Measurements from ENCODE around the gene LEF1. TPM values are rescaled to one million over a fixed set of nuclear protein-coding genes. Genes with fewer than 3 reads are reported as not detected.

Gene LEF1
- total RNA-seq, 1 donor from 2014 or later: not detected

DNA sequence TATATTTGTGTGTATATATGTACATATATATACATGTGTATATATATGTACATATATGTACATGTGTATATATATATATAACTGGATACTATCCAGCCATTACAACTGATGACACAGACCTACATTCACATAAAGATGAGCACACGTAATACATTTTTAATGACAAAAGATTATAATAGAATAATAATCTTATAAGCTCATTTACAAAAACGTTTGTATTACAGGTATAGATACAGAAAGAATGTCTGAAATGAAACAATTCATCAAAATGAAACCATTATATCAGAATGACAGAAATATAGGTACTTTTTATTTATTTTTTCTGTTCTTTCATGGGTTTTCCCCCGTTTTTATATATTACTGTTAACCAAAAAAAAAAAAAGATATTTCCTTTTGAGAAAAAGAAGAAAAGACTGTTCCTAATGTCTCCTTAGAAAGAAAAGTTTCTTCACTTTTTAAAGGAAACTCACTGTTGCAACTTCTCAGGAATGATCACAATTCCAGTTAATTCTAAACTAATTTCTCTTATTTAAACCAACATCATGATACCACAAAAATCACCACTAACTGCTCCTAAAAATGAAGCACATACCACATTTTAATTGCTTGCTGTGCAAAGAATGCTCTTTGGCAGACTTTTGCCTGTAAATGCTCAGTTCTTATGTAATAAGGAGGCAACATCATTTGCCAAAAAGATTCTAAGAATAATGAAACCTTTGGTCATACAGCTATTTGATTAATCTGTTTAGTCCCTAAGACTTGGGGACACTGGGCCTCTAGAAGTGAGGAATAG lies 18.9 kb downstream of the LEF1 start:
- no peak for DNase-seq (ENCODE audit: low read depth in 2 of 2)

GRCh38 chr4:108148316-108148715 lies 20.4 kb downstream of the LEF1 start:
- no peak for DNase-seq (ENCODE audit: low read depth in 2 of 2)

GRCh38 chr4:108146819-108147218 lies 21.9 kb downstream of the LEF1 start:
- DNase-seq (ENCODE audit: low read depth in 2 of 2): no peak

- no peak for DNase-seq (ENCODE audit: low read depth in 2 of 2)
These were observed 22.4 kb downstream of the LEF1 start for GRCh38 chr4:108146336-108146735.

DNA sequence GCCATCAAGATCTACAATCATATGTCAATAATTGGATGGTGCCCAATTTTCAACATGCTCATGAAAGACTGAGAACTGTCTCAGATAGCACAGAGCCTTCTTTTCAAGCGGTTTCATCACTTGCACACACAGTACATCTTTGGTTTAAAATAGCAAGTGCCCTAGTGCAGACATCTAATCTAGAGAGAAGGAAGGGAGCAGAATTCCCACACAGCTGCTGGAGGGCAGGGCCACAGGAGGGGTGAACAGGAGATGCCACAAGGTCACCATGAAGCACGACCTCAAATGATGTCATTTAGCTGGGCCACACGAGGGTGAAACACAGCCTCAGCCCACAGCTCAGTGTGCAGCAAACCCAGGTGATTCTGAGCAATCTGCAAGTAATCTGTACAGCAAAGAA lies 24.3 kb downstream of the LEF1 start:
- DNase-seq (ENCODE audit: low read depth in 2 of 2): no peak

DNA sequence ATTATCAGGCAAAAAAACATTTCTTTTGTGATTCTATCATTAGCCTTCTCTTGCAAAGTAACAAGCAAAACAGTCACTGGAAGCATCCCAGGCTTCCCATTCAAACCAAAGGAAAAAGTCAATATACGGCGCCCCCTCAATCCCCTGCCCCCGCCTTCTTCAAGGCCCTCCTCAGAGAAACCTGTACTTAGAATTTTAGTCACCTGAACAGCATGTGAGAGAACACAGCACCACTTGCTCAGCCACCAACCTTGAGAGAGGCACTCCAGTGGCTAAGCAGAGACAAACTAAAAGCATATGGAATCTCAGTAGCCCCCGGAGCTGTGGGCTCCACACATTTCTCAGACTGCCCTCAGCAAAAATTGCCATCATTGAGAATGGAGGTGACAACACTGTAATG lies 25.2 kb downstream of the LEF1 start:
- DNase-seq (ENCODE audit: low read depth in 2 of 2): no peak

- no peak for DNase-seq (ENCODE audit: low read depth in 2 of 2)
These were observed 25.9 kb downstream of the LEF1 start for GRCh38 chr4:108142870-108143269.

DNA sequence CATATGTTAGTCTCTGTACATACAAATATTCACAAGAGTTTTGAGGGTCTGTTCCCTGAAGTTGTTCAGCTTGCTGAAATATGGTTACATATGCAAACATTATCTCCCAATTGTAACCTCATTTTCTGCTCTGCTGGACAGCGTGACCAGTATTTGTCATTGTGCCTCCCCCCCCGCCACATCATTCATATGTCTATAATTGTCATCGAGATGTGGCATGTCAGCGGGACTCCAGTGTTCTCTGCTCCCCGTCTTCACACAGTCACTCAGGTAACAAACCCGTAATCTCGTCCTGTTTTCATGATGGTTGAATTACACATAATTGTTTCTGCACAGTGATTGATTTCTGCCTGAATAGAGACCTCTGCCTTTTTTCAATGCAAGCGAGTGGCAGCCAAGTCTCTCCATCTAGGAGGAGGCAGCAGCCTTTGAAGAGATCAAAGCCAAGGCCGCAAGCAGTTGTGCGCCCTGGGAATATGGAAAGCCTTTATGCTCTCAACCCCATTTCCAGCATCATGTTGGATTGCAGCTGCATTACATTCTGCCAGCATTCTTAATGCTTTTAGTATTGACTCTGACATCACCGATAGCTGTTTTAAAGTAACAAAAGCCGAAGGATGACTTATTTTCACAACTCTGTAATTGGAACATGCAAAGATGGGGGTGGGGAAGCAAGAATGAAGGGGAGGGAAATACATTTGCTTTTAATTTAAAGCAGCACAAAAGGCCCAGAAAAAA lies 27.4 kb downstream of the LEF1 start:
- no peak for DNase-seq (ENCODE audit: low read depth in 2 of 2)

DNA sequence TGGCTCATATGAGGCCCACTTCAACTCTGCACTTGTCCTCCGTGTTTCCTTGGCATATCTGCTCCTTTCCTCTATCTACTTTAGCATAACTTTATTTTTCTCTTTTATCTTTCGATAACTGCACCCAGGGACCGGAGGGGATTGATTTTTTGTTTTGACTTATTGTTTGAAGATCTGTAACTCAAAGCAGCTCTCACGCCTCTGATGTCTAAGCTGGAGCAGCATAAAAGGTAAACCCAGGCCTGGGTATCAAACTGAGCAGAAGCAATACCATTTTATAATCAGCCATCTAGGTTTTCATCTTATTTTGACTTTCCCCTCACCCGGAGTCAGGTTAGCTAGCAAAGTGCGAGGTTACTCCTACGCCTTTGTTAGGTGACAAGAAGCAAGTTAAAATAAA lies 28.4 kb downstream of the LEF1 start:
- DNase-seq (ENCODE audit: low read depth in 2 of 2): no peak

DNA sequence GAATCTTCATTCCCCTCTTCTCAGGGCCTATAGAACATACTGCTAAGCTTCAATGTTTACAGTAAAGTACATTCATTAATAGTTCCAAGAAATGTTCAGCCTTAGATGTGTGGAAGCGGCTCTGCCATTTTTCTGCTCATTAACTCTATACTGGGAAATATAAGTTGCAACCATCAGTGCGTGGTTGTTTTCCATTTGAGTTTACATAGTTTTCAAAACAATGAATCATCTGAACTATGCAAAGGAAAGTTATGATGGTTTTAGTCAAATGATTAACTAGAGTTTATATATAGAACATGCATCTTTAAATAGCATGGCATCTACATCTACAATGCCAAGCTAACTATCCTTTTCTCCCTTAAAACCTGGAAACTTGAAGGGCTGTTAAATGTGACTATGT lies 29.6 kb downstream of the LEF1 start:
- no peak for DNase-seq (ENCODE audit: low read depth in 2 of 2)

DNA sequence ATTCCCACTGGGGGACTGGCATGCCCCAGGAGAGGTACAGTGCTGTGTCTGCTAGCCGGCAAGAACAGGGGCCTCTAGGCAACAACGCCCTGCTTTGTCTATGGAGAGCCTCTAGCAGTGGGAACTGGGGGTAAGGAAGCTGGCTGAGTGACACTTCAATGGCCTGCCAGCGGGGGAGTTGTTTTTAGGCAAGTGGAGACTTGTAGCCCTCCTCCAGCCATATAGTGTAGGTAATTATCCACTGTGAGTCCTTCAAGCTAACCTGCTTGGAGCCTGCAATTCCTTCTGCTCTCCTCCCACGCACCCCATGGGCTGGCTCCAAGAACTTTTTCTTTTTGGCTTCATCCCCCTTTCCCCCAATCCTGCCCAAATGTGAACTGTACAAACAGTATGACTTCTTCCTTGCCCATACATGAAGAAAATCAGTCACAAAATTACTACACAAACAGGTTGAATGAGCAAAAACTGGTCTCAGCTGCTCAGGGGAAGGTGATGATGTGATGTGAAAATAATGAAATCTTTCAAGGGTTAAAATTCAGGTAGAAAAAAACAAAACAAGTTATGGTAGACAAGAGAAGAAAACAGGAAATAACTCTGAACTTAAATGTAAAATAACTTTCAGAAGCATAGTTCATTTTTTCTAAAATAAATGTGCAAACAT lies 33.1 kb downstream of the LEF1 start:
- DNase-seq (ENCODE audit: low read depth in 2 of 2): no peak

DNA sequence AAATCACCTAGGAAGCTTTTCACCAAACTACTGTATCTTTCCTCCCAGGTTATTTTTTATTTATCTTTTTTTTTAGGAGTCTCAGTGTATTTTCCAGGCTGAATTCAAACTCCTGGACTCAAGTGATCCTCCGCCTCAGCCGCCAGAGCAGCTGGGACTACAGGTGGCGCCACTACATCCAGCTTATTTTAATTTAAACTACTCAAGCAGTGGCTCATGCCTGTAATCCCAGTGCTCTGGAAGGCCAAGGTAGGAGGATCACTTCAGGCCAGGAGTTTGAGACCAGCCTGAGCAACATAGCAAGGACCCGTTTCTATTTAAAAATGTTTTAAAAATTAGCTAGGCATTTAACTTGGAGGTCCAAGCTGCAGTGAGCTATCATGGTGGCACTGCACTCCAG lies 37.8 kb downstream of the LEF1 start:
- DNase-seq (ENCODE audit: low read depth in 2 of 2): peak in 1 of 2 donors; percentile 2

GRCh38 chr4:108129196-108129595 lies 39.5 kb downstream of the LEF1 start:
- no peak for DNase-seq (ENCODE audit: low read depth in 2 of 2)

- no peak for DNase-seq (ENCODE audit: low read depth in 2 of 2)
These were observed 41.9 kb downstream of the LEF1 start for GRCh38 chr4:108126806-108127205.

- no peak for DNase-seq (ENCODE audit: low read depth in 2 of 2)
These were observed 47.9 kb downstream of the LEF1 start for GRCh38 chr4:108120789-108121188.

- DNase-seq (ENCODE audit: low read depth in 2 of 2): no peak
These were observed 49.4 kb downstream of the LEF1 start for GRCh38 chr4:108119199-108119800.

GRCh38 chr4:108118505-108118904 lies 50.2 kb downstream of the LEF1 start:
- no peak for DNase-seq (ENCODE audit: low read depth in 2 of 2)

- DNase-seq (ENCODE audit: low read depth in 2 of 2): no peak
These were observed 51.1 kb downstream of the LEF1 start for GRCh38 chr4:108117418-108118182.

- no peak for DNase-seq (ENCODE audit: low read depth in 2 of 2)
These were observed 52.1 kb downstream of the LEF1 start for GRCh38 chr4:108116423-108117168.

- DNase-seq (ENCODE audit: low read depth in 2 of 2): no peak
These were observed 53.6 kb downstream of the LEF1 start for GRCh38 chr4:108115168-108115526.

DNA sequence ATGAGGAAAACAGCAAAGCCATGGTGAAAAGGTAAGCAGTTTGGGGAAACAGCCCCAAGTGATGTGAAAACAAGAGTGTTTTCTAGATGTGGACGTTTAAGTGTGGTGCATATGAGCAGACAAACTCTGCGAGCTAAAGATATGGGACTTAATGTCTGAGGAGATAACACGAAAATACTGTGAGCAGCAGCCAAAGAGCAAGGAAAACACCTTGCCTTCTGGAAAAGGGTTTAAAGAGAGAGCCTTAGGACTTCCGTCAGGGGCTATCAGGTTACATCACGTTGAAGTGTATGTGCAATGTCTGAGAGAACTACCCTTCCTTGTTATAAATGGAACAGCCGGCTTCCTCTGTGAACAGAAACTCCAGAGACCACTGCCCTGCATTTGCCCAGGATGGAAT lies 54.2 kb downstream of the LEF1 start:
- DNase-seq (ENCODE audit: low read depth in 2 of 2): no peak
